GM12801 (cell line): ENCODE data around the gene KLHL5.

Experiments
- CTCF ChIP-seq: IDR thresholded peaks from one replicate; pipeline ENCODE4 v1.5.1; 2011; ENCODE audit warnings: control low read depth; ENCODE audit not compliant: insufficient read length; ENCODE audit errors: extremely low read depth

The KLHL5 gene

DNA sequence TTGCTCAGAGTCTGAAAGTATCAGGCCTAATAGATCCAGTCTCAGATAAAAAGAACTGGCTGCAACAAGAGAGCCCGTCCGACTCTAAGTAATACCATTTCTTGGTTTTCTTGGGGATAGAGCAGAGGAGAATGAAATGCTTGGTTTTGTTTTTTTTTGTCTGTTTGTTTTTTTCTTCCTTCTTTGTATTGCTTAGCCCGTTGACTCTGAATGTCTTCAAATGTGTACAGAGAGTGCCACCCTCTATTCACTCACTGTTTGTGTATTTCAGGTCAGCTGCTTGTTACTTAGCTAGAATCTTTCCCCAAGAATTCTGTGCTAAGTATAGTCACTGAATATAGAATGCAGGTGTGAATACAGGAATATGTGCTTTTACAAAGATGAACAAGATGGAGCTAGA, 24.1 kb upstream of the KLHL5 start:
- TF ChIP-seq CTCF: no peak

- no peak for TF ChIP-seq CTCF
These were observed 22.9 kb upstream of the KLHL5 start for GRCh38 chr4:39039108-39039507.

DNA sequence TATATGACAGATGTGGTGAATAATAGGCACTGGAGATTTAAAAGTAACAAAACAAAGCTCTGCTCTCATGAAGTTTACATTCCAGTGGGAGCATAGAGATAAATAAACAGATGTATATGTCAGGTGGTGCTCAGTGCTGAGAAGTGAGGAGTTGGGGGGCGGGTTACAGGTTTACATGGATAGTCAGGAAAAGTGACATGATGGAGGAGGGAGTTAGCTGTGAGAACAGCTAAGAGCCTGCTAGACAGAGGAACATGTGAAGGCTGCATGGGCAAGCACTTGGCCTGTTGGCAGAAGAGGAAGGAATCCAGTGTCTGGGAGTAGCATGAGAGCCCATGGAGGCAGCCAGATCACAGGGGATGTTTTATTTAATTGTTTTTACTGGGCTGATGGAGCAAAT, 19.7 kb upstream of the KLHL5 start:
- no peak for TF ChIP-seq CTCF

DNA sequence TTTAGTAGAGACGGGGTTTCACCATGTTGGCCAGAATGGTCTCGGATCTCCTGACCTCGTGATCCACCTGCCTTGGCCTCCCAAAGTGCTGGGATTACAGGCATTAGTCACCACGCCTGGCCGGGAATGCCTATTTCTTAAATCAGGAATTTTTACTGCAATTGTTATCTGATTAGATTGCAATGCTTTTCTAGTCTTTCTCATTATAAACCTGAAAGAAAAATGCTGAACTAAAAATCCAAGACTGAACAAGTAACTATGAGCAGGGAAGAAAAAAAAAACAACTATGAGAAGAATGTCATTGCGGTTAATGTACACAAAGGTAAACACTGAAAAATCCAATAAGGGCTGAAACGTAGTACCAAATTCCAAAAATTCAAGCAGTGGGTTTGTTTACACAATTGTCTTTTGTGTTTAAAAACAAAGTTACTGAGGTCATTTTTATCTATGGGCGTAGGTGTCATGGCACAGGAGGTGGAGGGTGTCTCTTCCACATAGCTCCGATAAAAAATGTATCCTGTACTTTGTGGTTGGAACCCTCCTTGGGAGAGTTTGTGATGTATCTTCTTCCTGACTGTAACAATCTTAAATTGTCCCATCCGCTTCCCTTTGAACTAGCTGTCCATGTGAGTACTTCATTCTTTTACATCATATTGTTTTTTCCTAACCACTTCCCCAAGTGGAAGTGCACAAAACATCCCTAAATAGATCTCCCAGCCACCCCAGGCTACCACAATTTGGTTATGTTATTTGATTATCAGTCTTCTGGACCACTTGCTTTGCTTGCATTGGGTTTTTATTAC, 18.8 kb upstream of the KLHL5 start:
- no peak for TF ChIP-seq CTCF

DNA sequence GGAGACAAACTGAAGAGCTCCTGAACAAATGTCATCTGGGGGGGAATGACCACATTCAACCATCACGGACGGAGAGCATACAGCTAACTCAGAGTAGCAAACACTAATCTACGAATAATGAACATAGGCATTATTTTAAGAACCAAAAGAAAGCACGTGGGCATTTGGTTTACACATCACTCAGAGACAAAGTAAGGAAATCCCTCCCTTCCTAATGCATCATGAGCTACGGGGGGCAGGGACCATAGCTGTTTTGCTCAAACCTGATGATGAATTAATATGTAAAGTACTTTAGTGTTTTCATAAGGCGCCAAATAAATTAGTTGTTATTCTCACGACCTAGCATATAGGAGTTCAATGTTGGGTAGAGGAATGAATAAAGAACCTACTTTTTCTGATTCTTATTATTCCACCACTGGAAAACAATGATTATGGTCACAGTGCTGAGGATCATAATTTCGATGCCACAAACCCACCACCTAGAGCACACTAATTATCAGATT, 18.1 kb upstream of the KLHL5 start:
- TF ChIP-seq CTCF: no peak

DNA sequence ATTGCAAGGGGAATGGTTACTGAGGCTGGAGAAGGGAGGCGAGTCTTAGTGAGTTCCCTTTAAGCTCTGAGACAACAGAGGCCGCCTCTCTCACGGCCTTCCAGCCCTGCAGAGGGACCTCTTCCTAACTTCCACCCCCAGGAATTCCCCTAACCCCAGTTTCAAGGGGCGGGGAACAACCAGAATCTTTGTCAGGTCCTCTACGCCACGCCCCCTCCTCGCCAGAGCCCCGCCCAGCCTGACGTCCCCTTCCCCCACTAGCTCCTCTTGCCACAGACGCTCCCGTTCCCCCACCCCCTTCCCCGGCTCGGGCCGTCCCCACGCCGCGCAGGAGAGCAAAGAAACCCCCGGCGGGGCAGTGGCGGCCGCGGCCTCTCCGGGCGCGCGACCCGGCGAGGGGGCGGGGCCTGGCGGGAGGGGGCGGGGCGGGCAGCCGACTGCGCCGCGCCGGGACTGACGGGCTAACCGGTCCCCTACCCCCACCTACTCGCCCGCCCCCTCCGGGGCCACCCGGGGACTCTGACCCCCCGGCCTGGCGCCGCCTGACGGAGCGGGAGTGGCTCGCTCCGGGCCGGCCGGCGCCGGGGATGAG, 17.6 kb upstream of the KLHL5 start:
- TF ChIP-seq CTCF: no peak

DNA sequence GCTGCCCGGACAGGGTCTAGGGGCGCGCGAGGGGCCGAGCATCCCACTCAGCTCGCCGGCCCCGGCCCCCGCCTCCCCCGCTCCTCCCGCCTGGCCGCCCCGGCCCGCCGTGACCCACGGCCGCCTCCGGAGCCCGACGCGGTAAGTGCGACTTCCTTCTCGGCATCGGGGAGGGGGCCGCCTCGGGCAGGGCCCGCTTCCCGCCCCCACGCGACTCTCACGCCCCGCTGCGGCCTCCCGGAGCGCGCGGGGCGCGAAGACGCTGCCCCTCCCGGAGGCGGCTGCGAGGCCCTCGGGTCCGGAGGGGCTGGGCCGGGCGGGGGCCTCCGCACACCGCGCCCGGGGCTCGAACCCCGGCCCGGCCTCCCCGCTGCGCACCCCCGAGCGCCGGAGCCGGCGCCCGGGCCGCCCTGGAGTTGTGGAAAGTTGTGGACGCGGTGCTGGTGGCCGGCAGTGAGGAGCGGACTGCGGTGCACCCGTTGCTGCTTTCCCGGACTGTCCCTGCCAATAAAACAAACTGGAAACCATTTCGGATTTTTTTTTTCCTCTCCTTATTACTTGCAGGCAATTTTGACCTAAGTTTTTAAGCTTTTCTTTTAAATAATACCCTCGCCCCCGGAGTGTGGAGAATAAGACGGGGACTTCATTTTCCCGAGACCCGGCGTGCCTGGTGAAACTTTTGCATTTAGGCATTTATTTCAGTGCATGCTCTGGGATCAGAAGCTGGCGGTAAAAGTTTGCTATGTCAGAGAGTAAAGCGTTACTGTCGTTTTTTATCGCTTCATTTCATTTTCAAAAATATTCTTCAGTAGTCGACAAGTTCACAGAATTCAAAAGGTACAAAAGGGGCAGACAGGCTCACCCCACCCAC, 16.8 kb upstream of the KLHL5 start:
- no peak for TF ChIP-seq CTCF
